Ishikawa (cell line): ENCODE data around the gene PBX3.

Experiments used
- CEBPB ChIP-seq: IDR thresholded peaks from 2 replicates; pipeline ENCODE4 v1.6.1; 2012
- CREB1 ChIP-seq: IDR thresholded peaks from 2 replicates; pipeline ENCODE4 v1.6.1; 2012; ENCODE audit warnings: low read depth
- EGR1 ChIP-seq: IDR thresholded peaks from 2 replicates; pipeline ENCODE4 v1.6.1; 2012
- EP300 ChIP-seq: IDR thresholded peaks from 2 replicates; pipeline ENCODE4 v1.6.1; 2012; ENCODE audit warnings: borderline replicate concordance
- FOXM1 ChIP-seq: IDR thresholded peaks from 2 replicates; pipeline ENCODE4 v1.6.1; 2012; ENCODE audit warnings: low read depth, borderline replicate concordance
- NFIC ChIP-seq: IDR thresholded peaks from 2 replicates; pipeline ENCODE4 v1.6.1; 2012
- RAD21 ChIP-seq: IDR thresholded peaks from 2 replicates; pipeline ENCODE4 v1.6.1; 2012; ENCODE audit warnings: low read depth
- TAF1 ChIP-seq: IDR thresholded peaks from 2 replicates; pipeline ENCODE4 v1.6.1; 2012; ENCODE audit warnings: low read depth, mild to moderate bottlenecking
- TCF12 ChIP-seq: IDR thresholded peaks from 2 replicates; pipeline ENCODE4 v1.6.1; 2012; ENCODE audit warnings: low read depth
- TEAD4 ChIP-seq: IDR thresholded peaks from 2 replicates; pipeline ENCODE4 v1.6.1; 2012
- YY1 ChIP-seq: IDR thresholded peaks from 2 replicates; pipeline ENCODE4 v1.6.1; 2012; ENCODE audit warnings: low read depth
- ZBTB7A ChIP-seq: IDR thresholded peaks from 2 replicates; pipeline ENCODE4 v1.6.1; 2012; ENCODE audit warnings: low read depth
- TF ChIP-seq, protein P1 (sequence below): IDR thresholded peaks from 2 replicates; pipeline ENCODE4 v1.6.1; 2012; ENCODE audit warnings: low read depth, mild to moderate bottlenecking
- TF ChIP-seq, protein P2 (sequence below): IDR thresholded peaks from 2 replicates; pipeline ENCODE4 v1.6.1; 2012
- TF ChIP-seq, protein P3 (sequence below): IDR thresholded peaks from 2 replicates; pipeline ENCODE4 v1.6.1; 2012

Gene PBX3

DNA sequence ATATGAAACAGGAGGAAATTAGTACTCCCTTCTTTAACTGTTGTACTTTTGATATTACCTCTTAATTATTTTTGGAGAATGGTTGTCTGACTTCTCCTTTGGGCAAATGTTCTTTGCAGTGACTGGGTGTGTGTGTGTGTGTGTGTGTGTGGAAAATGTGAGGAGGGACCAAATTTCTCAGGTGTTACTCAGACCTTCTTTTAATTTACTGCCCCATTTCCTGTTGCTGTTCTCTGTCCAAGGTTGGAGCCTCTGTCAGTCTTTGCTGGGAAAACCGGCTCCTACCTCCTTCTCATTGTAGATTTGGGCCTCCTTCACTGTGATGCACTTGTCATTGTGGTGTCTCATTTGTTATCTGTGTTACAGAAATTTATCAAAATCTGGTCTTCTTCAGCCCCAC, 68.4 kb downstream of the PBX3 start:
- TF ChIP-seq NFIC = no peak
- TF ChIP-seq, protein P1, sequence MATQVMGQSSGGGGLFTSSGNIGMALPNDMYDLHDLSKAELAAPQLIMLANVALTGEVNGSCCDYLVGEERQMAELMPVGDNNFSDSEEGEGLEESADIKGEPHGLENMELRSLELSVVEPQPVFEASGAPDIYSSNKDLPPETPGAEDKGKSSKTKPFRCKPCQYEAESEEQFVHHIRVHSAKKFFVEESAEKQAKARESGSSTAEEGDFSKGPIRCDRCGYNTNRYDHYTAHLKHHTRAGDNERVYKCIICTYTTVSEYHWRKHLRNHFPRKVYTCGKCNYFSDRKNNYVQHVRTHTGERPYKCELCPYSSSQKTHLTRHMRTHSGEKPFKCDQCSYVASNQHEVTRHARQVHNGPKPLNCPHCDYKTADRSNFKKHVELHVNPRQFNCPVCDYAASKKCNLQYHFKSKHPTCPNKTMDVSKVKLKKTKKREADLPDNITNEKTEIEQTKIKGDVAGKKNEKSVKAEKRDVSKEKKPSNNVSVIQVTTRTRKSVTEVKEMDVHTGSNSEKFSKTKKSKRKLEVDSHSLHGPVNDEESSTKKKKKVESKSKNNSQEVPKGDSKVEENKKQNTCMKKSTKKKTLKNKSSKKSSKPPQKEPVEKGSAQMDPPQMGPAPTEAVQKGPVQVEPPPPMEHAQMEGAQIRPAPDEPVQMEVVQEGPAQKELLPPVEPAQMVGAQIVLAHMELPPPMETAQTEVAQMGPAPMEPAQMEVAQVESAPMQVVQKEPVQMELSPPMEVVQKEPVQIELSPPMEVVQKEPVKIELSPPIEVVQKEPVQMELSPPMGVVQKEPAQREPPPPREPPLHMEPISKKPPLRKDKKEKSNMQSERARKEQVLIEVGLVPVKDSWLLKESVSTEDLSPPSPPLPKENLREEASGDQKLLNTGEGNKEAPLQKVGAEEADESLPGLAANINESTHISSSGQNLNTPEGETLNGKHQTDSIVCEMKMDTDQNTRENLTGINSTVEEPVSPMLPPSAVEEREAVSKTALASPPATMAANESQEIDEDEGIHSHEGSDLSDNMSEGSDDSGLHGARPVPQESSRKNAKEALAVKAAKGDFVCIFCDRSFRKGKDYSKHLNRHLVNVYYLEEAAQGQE = peak; percentile 59; the same call in 1 of the 2 replicates

DNA sequence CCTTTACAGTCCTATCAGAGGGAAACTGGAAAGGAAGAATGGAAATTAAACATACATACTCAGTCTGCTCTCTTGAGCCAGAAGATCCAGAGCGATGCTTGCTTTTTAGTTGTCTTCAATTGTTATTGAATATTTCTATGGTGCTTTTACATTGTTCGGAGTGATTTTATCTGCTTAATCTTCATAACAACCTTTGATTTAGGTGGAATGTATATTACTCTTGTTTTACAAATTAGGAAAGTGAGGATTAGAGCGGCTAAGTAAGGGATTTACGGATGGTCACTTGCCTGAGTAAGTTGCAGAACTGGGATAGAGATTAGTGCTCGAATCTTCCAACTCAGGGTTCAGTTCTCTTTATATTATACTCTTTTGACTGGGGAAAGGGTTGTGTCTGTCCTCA, 69.1 kb downstream of the PBX3 start:
- TF ChIP-seq EP300 (no peak), TEAD4 (no peak), ZBTB7A (no peak), FOXM1 (no peak), NFIC (no peak), CEBPB (no peak), TAF1 (no peak)
- TF ChIP-seq, protein P2, sequence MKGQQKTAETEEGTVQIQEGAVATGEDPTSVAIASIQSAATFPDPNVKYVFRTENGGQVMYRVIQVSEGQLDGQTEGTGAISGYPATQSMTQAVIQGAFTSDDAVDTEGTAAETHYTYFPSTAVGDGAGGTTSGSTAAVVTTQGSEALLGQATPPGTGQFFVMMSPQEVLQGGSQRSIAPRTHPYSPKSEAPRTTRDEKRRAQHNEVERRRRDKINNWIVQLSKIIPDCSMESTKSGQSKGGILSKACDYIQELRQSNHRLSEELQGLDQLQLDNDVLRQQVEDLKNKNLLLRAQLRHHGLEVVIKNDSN = no peak

DNA sequence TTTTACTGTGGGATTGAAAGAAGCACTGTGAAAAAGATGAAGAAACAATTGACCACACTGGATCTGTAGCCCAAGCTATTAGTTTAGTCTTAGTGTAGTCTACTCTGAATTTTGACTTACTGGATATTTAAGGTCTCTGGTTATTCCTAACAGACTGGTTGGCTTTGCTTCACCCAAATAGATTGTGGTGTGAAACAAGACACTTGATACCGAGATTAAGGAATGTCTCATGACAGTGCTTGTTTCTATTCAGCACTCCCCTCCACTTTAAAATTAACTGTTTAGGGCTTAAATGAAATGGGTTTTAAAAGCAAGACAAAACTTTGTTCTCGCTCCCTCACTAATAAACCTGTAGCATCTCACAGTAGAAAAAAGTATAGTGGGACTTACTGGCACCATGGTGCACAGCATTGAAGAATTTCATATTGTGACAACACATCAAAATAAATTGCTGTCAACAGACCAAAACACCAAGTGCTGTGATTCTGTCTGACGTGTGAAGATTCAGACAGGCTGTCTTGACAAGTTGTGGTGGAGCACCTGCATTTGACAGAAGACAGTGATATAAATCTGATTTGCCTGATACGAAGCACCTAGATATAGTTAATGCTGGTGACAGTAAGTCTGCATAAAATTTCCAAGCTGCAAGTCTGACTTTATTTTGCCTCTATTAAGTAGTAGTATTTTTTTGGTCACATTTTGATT, 73.1 kb downstream of the PBX3 start:
- no peak for TF ChIP-seq RAD21

DNA sequence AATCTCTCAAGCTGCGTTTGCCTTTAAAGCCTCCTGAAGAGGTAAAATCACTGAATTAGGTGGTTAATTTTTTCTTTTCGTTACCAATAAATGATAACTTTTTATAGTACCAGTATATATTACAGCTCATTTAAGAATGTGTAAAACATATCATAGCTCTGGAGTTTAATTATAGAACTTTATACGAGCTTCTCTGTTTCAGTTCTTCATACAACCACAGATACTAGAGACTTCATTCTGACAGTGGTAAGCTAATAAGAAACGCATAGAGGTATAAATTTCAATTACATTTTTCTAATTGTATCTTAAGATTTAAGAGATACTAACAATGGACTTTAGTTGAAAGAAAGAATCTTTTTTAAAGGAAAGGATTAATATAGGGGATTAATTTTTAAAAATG, 73.9 kb downstream of the PBX3 start:
- no peak for TF ChIP-seq FOXM1
- no peak for TF ChIP-seq TAF1
- no peak for TF ChIP-seq NFIC
- no peak for TF ChIP-seq TCF12
- TF ChIP-seq CREB1 = no peak
- TF ChIP-seq CEBPB = no peak
- TF ChIP-seq RAD21 = no peak
- TF ChIP-seq, protein P1 = no peak
- TF ChIP-seq, protein P3, sequence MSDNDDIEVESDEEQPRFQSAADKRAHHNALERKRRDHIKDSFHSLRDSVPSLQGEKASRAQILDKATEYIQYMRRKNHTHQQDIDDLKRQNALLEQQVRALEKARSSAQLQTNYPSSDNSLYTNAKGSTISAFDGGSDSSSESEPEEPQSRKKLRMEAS = no peak
- no peak for TF ChIP-seq EP300

DNA sequence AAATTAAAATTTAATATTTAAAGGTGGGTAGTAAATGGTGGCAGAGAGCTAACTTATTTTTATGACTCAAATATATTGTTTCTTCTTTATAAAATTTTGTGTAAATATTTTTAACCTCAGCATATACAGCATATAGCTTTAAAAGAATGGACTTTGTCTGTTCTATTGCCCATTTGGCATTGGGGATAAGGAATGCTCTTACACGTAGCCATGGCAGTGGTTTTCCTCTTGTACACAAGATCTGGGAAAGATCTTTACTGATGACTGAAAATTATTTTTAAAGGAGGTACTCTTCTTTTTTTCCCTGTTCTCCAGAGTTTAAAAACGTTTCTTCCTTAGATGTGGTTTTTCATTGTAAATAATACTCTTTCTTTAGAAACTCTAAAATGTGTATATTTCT, 75.0 kb downstream of the PBX3 start:
- no peak for TF ChIP-seq RAD21

DNA sequence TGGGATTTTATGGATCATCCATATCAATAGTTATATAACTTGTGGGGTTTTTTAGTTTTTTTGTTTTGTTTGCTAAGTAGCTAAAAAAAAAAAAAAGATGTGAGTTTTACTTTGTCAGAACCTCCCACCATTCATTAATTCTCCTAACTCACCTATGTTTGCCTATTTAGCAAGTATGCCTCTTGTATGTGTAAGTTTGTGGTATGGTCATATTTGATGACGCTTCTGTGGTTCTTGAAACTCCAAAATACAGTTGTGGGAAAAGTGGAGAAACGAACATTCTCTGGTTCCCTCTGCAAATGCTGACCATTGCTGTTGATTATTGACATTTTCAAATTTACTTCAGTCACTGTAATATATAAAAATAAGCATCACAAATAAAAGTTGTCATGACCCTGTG, 75.7 kb downstream of the PBX3 start:
- no peak for TF ChIP-seq TEAD4
- no peak for TF ChIP-seq EP300
- TF ChIP-seq ZBTB7A = no peak
- TF ChIP-seq NFIC = no peak
- TF ChIP-seq, protein P1 = no peak
- no peak for TF ChIP-seq TCF12
- no peak for TF ChIP-seq EGR1
- TF ChIP-seq YY1 = no peak
- no peak for TF ChIP-seq RAD21
- TF ChIP-seq, protein P3 = no peak
- TF ChIP-seq TAF1 = no peak
- no peak for TF ChIP-seq CREB1
- no peak for TF ChIP-seq FOXM1
- TF ChIP-seq CEBPB = no peak
